Measurements from ENCODE around the gene SMTNL2. TPM values are rescaled to one million over a fixed set of nuclear protein-coding genes. Genes with fewer than 3 reads are reported as not detected.
A peak's percentile ranks its signal among the peaks of the same experiment; 100 is the strongest.
"Not testable (repeated sequence)": the region's sequence is repeated elsewhere in the genome, so short reads cannot be mapped to it uniquely, and the experiment has no call there.

Gene SMTNL2
- total RNA-seq, 1 experiment from 2014 or later, result 39.3 TPM

GRCh38 chr17:4602041-4602440 lies 17.7 kb downstream of the SMTNL2 start:
- H3K36me3 ChIP-seq (ENCODE audit: control insufficient read depth, insufficient read depth, low read length), result no peaks in the 10 kb centered on the region
- ChIA-PET POLR2A (no interaction called here), CTCF (no interaction called here)
- TF ChIP-seq CTCF (IDR thresholded peaks at IDR 0.05; ENCODE audit: insufficient read depth in 1 of 2, low read depth in 1 of 2, low read length in 1 of 2, severe bottlenecking in 1 of 2, unreplicated experiment in 1 of 2), result no peak
- H3K27me3 ChIP-seq (replicated peaks; ENCODE audit: control insufficient read depth, insufficient read depth, low read length), result no peaks in the 10 kb centered on the region
- BruUV-seq (replicated peaks), result no TSS peak
- intact Hi-C loops (cut with micrococcal nuclease; ENCODE audit: unreplicated experiment), result no loop called here
- H3K4me3 Mint-ChIP-seq (ENCODE audit: unreplicated experiment), result no peak overlapping the region
- no peak overlapping the region for H3K4me3 ChIP-seq (ENCODE audit: low read depth, low read length)
- H3K27me3 Mint-ChIP-seq (ENCODE audit: insufficient read depth, unreplicated experiment), result no peaks in the 10 kb centered on the region
- peaks cover 64% of the 10 kb centered on the region for H3K36me3 Mint-ChIP-seq (ENCODE audit: insufficient read depth, unreplicated experiment)
- no peaks in the 10 kb centered on the region for H3K9me3 ChIP-seq
- H3K4me1 Mint-ChIP-seq (ENCODE audit: low read depth, unreplicated experiment), result peaks cover 13% of the 10 kb centered on the region
- DNase-seq, result no peak
- H3K27ac Mint-ChIP-seq (ENCODE audit: unreplicated experiment), result no peak overlapping the region
- H3K9me3 Mint-ChIP-seq (ENCODE audit: unreplicated experiment), result no peaks in the 10 kb centered on the region
- peaks cover 29% of the 10 kb centered on the region for H3K4me1 ChIP-seq

GRCh38 chr17:4604111-4604644 lies 19.8 kb downstream of the SMTNL2 start:
- no peak for DNase-seq
- no peaks in the 10 kb centered on the region for H3K9me3 ChIP-seq
- H3K4me1 Mint-ChIP-seq (ENCODE audit: low read depth, unreplicated experiment), result peaks cover 7% of the 10 kb centered on the region
- H3K27ac Mint-ChIP-seq (ENCODE audit: unreplicated experiment), result no peak overlapping the region
- ChIA-PET POLR2A (no interaction called here), CTCF (no interaction called here)
- intact Hi-C loops (cut with micrococcal nuclease; ENCODE audit: unreplicated experiment), result no loop called here
- no peaks in the 10 kb centered on the region for H3K9me3 Mint-ChIP-seq (ENCODE audit: unreplicated experiment)
- no peak for TF ChIP-seq CTCF (IDR thresholded peaks at IDR 0.05; ENCODE audit: insufficient read depth in 1 of 2, low read depth in 1 of 2, low read length in 1 of 2, severe bottlenecking in 1 of 2, unreplicated experiment in 1 of 2)
- no peak overlapping the region for H3K4me3 Mint-ChIP-seq (ENCODE audit: unreplicated experiment)
- peaks cover 72% of the 10 kb centered on the region for H3K36me3 Mint-ChIP-seq (ENCODE audit: insufficient read depth, unreplicated experiment)
- H3K27me3 ChIP-seq (replicated peaks; ENCODE audit: control insufficient read depth, insufficient read depth, low read length), result no peaks in the 10 kb centered on the region
- no peaks in the 10 kb centered on the region for H3K27me3 Mint-ChIP-seq (ENCODE audit: insufficient read depth, unreplicated experiment)
- BruUV-seq (replicated peaks), result no TSS peak
- H3K4me3 ChIP-seq (ENCODE audit: low read depth, low read length), result no peak overlapping the region
- peaks cover 44% of the 10 kb centered on the region for H3K4me1 ChIP-seq
- H3K36me3 ChIP-seq (ENCODE audit: control insufficient read depth, insufficient read depth, low read length), result no peaks in the 10 kb centered on the region

- peaks cover 44% of the 10 kb centered on the region for H3K4me1 ChIP-seq
- CTCF ChIA-PET; BruUV-seq (replicated peaks); H3K27ac Mint-ChIP-seq (ENCODE audit: unreplicated experiment); H3K27me3 ChIP-seq (replicated peaks; ENCODE audit: control insufficient read depth, insufficient read depth, low read length); H3K4me3 Mint-ChIP-seq (ENCODE audit: unreplicated experiment); H3K27me3 Mint-ChIP-seq (ENCODE audit: insufficient read depth, unreplicated experiment); DNase-seq; H3K36me3 ChIP-seq (ENCODE audit: control insufficient read depth, insufficient read depth, low read length); H3K4me1 Mint-ChIP-seq (ENCODE audit: low read depth, unreplicated experiment); intact Hi-C loops (cut with micrococcal nuclease; ENCODE audit: unreplicated experiment); H3K9me3 Mint-ChIP-seq (ENCODE audit: unreplicated experiment); H3K9me3 ChIP-seq; H3K4me3 ChIP-seq (ENCODE audit: low read depth, low read length): not testable (repeated sequence)
- H3K36me3 Mint-ChIP-seq (ENCODE audit: insufficient read depth, unreplicated experiment), result peaks cover 74% of the 10 kb centered on the region
- POLR2A ChIA-PET, result interaction anchor here (0.6 kb wide), 1 partner anchor 443 kb away, joined by 3 read pairs; no protein-coding TSS in a partner anchor
Observed at GRCh38 chr17:4604736-4605135, 20.4 kb downstream of the SMTNL2 start.

GRCh38 chr17:4605826-4606225 lies 21.5 kb downstream of the SMTNL2 start:
- H3K27me3 ChIP-seq (replicated peaks; ENCODE audit: control insufficient read depth, insufficient read depth, low read length), result no peaks in the 10 kb centered on the region
- H3K9me3 Mint-ChIP-seq (ENCODE audit: unreplicated experiment), result no peaks in the 10 kb centered on the region
- peak; percentile 28 to 49 for DNase-seq
- CTCF ChIA-PET, result interaction anchor here (0.6 kb wide), 1 partner anchor 190 kb away, joined by 5 read pairs; the partner anchor contains the start of gene PSMB6
- no peak overlapping the region for H3K4me3 Mint-ChIP-seq (ENCODE audit: unreplicated experiment)
- no peaks in the 10 kb centered on the region for H3K27me3 Mint-ChIP-seq (ENCODE audit: insufficient read depth, unreplicated experiment)
- H3K9me3 ChIP-seq, result no peaks in the 10 kb centered on the region
- intact Hi-C loops (cut with micrococcal nuclease; ENCODE audit: unreplicated experiment), result no loop called here
- H3K27ac Mint-ChIP-seq (ENCODE audit: unreplicated experiment), result no peak overlapping the region
- POLR2A ChIA-PET, result no interaction called here
- H3K4me3 ChIP-seq (ENCODE audit: low read depth, low read length), result no peak overlapping the region
- BruUV-seq (replicated peaks), result no TSS peak
- H3K4me1 Mint-ChIP-seq (ENCODE audit: low read depth, unreplicated experiment), result no peaks in the 10 kb centered on the region
- peaks cover 73% of the 10 kb centered on the region for H3K36me3 Mint-ChIP-seq (ENCODE audit: insufficient read depth, unreplicated experiment)
- no peaks in the 10 kb centered on the region for H3K36me3 ChIP-seq (ENCODE audit: control insufficient read depth, insufficient read depth, low read length)
- peaks cover 37% of the 10 kb centered on the region for H3K4me1 ChIP-seq
- TF ChIP-seq CTCF (IDR thresholded peaks at IDR 0.05; ENCODE audit: insufficient read depth in 1 of 2, low read depth in 1 of 2, low read length in 1 of 2, severe bottlenecking in 1 of 2, unreplicated experiment in 1 of 2), result no peak
